AG04449 (cell line): ENCODE measurements around the gene FANCL.
"Not testable (repeated sequence)": the region's sequence is repeated elsewhere in the genome, so short reads cannot be mapped to it uniquely, and the experiment has no call there.

ENCODE experiments used
- CTCF ChIA-PET: fragments of 350-600 bp; formaldehyde crosslinking; extraction: SDS; loops from one replicate; lab custom pipeline; 2021; ENCODE audit warnings: antibody characterized with exemption; lab: Yijun Ruan, JAX
- POLR2A ChIA-PET: fragments of 400-600, 350-600 bp; formaldehyde crosslinking; extraction: SDS; loops from one replicate; lab custom pipeline; 2020; ENCODE audit warnings: antibody characterized with exemption, inconsistent platforms; lab: Yijun Ruan, JAX
- DNase-seq: peaks from one replicate; pipeline ENCODE4 v3.0.0-alpha.2; 2010; ENCODE audit warnings: low read depth, low spot score
- H3K4me3 ChIP-seq: 2 replicates; pipeline ENCODE4 v1.5.1; 2011; ENCODE audit warnings: low read depth, mild to moderate bottlenecking, control low read depth, low read length
- CTCF ChIP-seq: IDR thresholded peaks from one replicate; pipeline ENCODE4 v1.5.1; 2011; ENCODE audit warnings: mild to moderate bottlenecking, moderate library complexity, low read length, control low read depth, inconsistent platforms; ENCODE audit not compliant: insufficient read depth; ENCODE audit errors: missing control alignments

FANCL gene

GRCh38 chr2:58240670-58241545 lies at the start of gene FANCL:
TSS of gene FANCL (minus strand) at chr2:58241325. CDS start at chr2:58241313, 12 bp downstream.
- TF ChIP-seq CTCF, result no peak
- DNase-seq, result peak; percentile 12
- peak within 1 kb of the TSS; percentile 88 for H3K4me3 ChIP-seq
- CTCF ChIA-PET, result no interaction called here
- POLR2A ChIA-PET, result no interaction called here

GRCh38 chr2:58289029-58289428 lies 47.9 kb upstream of the FANCL start:
- TF ChIP-seq CTCF, result no peak
- DNase-seq, result no peak
- CTCF ChIA-PET, result no interaction called here
- no peak overlapping the region for H3K4me3 ChIP-seq
- POLR2A ChIA-PET, result no interaction called here

GRCh38 chr2:58283931-58284330 lies 42.8 kb upstream of the FANCL start:
- no peak for TF ChIP-seq CTCF
- DNase-seq, result no peak
- ChIA-PET POLR2A (no interaction called here), CTCF (no interaction called here)
- no peak overlapping the region for H3K4me3 ChIP-seq

- H3K4me3 ChIP-seq, CTCF ChIA-PET, POLR2A ChIA-PET, DNase-seq: not testable (repeated sequence)
Observed at GRCh38 chr2:58275144-58275543, 34.0 kb upstream of the FANCL start.

- CTCF ChIA-PET, result no interaction called here
- no peak for DNase-seq
- POLR2A ChIA-PET, result no interaction called here
- TF ChIP-seq CTCF, result no peak
- no peak overlapping the region for H3K4me3 ChIP-seq
Observed at GRCh38 chr2:58271826-58272225, 30.7 kb upstream of the FANCL start.

- ChIA-PET CTCF (no interaction called here), POLR2A (no interaction called here)
- DNase-seq, result no peak
- no peak overlapping the region for H3K4me3 ChIP-seq
- TF ChIP-seq CTCF, result no peak
Observed at GRCh38 chr2:58268685-58269084, 27.6 kb upstream of the FANCL start.

- TF ChIP-seq CTCF, result no peak
- H3K4me3 ChIP-seq, result no peak overlapping the region
- CTCF ChIA-PET, result no interaction called here
- POLR2A ChIA-PET, result no interaction called here
- DNase-seq, result no peak
Observed at GRCh38 chr2:58266211-58266610, 25.1 kb upstream of the FANCL start.
